ENCODE measurements around the gene PAK6.
A peak's percentile ranks its signal among the peaks of the same experiment; 100 is the strongest.

Gene PAK6

GRCh38 chr15:40256638-40257235, 17.9 kb downstream of the PAK6 start:
- DNase-seq = no peak

DNA sequence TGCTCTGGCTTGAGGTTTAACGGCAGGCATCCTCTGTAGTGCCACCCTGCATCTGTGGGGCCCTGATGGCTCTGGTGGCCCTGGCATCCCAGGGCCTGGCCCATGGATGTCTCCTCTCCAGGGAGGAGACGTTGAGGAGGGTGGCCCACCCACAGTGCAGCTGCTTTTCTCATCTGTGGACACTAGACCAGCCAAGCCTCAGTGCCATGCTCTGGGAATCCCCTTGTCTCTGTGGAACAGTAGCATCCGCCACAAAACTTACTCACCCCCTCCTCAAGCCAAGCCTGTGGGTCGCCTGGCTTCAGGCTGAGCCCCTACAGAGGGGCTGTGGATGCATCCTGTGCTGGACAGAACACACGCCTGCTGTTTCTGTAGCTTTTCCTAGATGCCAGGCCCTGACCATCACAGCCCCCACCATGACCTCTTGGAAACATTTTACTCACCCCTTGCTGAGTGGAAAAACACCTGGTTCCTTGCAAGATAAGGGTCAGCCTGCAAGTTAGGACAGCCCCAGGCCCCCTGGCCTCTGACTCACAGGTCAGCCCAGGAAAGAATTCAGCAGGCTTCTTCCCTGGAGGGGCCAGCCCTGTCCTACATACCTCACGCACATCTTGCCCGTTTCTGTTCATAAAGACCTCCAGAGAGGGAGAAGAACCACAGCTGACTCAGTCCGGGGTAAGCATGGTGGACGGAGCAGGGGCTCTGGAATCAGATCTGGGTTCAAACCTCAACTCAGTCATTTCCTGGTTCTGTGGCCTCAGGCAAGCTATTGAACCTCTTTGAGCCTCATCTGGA, 19.0 kb downstream of the PAK6 start:
- no peak for DNase-seq

DNA sequence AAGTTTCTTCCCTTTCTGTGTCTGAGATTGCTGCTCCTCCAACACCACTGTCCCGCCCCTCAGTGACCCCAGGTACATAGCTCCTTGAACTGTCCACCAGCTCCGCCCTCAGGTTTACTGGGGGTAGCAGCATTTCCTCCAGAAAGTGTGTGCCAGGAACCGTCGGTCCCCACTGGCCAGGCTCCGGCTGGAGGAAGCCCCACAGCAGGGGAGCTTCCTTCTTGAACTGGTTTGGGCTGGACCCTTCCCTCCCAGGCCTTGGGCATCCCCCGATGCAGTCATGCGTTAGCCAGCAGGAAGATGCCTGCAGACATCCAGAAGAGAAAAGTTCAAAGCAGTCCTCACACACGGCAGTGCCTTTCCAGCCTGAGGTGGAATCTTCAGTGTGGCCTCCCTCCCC, 19.7 kb downstream of the PAK6 start:
- DNase-seq = no peak

GRCh38 chr15:40259021-40259420, 20.2 kb downstream of the PAK6 start:
- DNase-seq = peak; percentile 71

DNA sequence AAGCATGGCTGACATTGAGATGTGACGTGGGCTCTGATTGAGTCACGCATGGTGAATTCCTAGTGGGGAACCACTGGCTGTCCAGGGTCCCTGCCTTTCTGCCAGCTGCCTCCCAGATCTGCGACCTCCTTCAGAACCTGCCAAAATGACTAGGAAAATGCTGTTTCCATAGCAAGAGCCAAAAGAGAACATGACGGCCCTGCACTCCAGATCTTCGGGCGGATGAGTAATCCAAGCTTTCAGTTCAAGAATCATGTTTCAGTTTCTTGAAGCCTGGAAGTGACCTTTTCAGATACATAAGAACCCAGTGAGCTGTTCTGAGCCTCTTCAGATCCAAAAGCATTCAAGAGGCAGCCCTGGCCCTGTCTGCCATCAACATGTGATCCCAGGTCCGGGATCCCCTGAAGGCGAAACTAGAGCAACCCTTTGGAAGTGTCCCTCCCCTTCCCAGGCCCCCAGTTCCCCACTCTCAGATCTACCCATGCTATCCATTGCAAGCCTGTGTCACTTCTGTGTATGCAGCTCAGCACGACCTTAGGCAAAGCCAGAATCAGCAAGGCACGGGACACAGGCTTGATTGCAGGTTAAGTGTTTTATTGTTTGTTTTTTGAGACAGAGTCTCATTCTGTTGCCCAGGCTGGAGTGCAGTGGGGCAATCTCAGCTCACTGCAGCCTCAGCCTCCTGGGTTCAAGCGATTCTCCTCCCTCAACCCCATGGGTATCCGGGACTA, 24.3 kb downstream of the PAK6 start:
- DNase-seq = no peak

GRCh38 chr15:40264321-40265153, 25.7 kb downstream of the PAK6 start:
- no peak for DNase-seq

GRCh38 chr15:40265355-40265754, 26.5 kb downstream of the PAK6 start:
- no peak for DNase-seq

DNA sequence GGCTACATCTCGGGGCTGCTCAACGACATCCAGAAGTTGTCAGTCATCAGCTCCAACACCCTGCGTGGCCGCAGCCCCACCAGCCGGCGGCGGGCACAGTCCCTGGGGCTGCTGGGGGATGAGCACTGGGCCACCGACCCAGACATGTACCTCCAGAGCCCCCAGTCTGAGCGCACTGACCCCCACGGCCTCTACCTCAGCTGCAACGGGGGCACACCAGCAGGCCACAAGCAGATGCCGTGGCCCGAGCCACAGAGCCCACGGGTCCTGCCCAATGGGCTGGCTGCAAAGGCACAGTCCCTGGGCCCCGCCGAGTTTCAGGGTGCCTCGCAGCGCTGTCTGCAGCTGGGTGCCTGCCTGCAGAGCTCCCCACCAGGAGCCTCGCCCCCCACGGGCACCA, 27.0 kb downstream of the PAK6 start:
- DNase-seq = no peak

DNA sequence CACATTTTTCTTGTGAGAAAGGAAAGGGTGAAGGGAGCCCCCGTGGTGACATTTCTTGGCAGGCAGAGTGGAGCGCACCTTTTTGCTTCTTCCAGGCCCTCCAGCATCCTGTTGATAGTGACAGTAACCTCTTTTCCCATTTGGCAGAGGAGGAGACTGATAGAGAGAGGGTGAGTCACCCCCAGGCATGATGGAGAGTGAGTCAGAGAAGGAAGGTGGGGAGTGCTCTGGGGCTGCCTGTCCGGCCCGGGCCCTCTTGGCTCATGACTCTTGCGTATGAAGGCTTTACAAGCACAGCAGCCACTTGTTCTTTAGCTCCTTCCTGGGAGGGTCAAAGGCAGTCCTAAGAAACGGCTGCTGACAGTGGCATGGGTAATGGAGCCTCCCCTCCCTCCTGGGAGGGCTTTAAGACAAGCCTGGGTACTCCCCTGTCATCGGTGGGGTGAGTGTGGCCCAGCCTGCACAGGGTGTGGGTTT, 28.0 kb downstream of the PAK6 start:
- no peak for DNase-seq

GRCh38 chr15:40267670-40268069, 28.8 kb downstream of the PAK6 start:
- DNase-seq = no peak

DNA sequence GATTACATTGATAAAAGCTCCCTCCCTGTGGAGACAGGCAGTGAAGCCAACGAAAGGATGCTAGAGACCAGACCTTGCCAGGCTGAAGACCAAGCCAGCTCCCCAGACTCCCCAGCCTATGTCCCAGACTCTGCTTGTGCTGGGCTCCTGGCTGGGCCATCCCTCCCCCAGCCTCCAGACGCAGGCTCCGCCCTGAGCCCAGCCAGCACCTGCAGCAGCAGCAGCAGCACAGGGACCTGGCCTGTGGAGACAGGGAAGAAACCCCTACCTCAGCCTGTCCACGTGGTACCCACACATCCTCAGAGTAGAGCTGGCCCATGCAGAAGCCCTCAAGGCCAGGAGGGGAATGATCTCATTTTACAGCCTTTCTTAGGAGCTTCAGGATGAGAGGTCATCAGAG, 30.7 kb downstream of the PAK6 start:
- DNase-seq = no peak

- no peak for DNase-seq
These were observed 31.6 kb downstream of the PAK6 start for GRCh38 chr15:40270246-40270995.

GRCh38 chr15:40271685-40272484, 33.0 kb downstream of the PAK6 start:
- DNase-seq = no peak

DNA sequence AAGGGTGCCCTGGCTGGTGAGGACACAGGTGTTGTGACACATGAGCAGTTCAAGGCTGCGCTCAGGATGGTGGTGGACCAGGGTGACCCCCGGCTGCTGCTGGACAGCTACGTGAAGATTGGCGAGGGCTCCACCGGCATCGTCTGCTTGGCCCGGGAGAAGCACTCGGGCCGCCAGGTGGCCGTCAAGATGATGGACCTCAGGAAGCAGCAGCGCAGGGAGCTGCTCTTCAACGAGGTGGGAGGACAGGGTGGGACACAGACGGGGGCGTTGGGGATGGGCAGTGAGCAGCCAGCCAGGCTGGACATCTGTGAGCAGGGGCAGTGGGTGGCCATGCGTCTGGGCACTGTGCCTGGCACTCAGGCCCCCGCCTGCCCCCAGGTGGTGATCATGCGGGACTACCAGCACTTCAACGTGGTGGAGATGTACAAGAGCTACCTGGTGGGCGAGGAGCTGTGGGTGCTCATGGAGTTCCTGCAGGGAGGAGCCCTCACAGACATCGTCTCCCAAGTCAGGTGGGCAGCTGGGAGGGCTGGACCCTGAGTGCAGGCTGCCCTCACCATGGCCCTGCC, 33.7 kb downstream of the PAK6 start:
- no peak for DNase-seq

- no peak for DNase-seq
These were observed 34.6 kb downstream of the PAK6 start for GRCh38 chr15:40273428-40273827.

- peak; percentile 31 for DNase-seq
These were observed 35.7 kb downstream of the PAK6 start for GRCh38 chr15:40274350-40275274.

DNA sequence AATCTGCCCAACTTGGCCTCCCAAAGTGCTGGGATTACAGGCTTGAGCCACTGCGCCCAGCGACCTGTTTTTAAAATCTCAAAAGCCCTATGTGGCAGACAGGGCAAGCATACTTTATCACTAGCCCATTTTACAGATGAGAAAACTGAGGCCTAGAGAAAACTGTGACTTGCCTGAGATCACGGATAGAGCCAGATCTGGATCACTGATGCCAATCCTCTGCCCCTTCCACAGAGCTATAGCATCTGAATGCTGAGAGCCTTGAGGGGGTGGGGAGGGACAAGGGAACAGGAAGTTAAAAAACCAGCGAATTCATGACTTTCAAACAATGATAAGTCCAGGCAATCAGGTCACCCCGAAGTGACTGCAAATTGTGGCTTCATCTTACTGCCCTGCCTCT, 36.7 kb downstream of the PAK6 start:
- DNase-seq = no peak

DNA sequence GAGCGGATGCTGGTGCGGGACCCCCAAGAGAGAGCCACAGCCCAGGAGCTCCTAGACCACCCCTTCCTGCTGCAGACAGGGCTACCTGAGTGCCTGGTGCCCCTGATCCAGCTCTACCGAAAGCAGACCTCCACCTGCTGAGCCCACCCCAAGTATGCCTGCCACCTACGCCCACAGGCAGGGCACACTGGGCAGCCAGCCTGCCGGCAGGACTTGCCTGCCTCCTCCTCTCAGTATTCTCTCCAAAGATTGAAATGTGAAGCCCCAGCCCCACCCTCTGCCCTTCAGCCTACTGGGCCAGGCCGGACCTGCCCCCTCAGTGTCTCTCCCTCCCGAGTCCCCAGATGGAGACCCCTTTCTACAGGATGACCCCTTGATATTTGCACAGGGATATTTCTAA, 37.1 kb downstream of the PAK6 start:
- DNase-seq = no peak

GRCh38 chr15:40276927-40277326, 38.1 kb downstream of the PAK6 start:
- DNase-seq = no peak

- no peak for DNase-seq
These were observed 38.6 kb downstream of the PAK6 start for GRCh38 chr15:40277471-40277870.

Measured in NCI-H524 treated with DMSO at 0.1 percent for 48 hours (cell line).